ENCODE measurements around the gene TREM1.

Gene TREM1

GRCh38 chr6:41228096-41228495 is 58.4 kb downstream of the TREM1 start, which contains the start of gene TREML4:
TSS of gene TREML4 (plus strand) at chr6:41228349. CDS start at chr6:41228428, 79 bp downstream.
- H3K4me1 Mint-ChIP-seq, result no peaks in the 10 kb centered on the region
- H3K9me3 Mint-ChIP-seq, result no peaks in the 10 kb centered on the region
- TF ChIP-seq CTCF (IDR thresholded peaks at IDR 0.05; ENCODE audit: unreplicated experiment in 3 of 3), result no peak
- H3K36me3 Mint-ChIP-seq (ENCODE audit: low read depth), result no peaks in the 10 kb centered on the region
- H3K27ac Mint-ChIP-seq, result no peak within 1 kb of the TSS
- H3K4me3 Mint-ChIP-seq, result no peak within 1 kb of the TSS
- peaks cover 33% of the 10 kb centered on the region for H3K27me3 Mint-ChIP-seq (ENCODE audit: low read depth)

GRCh38 chr6:41226752-41227151 is 59.7 kb downstream of the TREM1 start:
- no peak overlapping the region for H3K27ac Mint-ChIP-seq

GRCh38 chr6:41224800-41225199 is 61.7 kb downstream of the TREM1 start:
- TF ChIP-seq CTCF (IDR thresholded peaks at IDR 0.05; ENCODE audit: unreplicated experiment in 3 of 3), result no peak
- H3K9me3 Mint-ChIP-seq, result peaks cover 13% of the 10 kb centered on the region
- H3K36me3 Mint-ChIP-seq (ENCODE audit: low read depth), result no peaks in the 10 kb centered on the region
- no peaks in the 10 kb centered on the region for H3K4me1 Mint-ChIP-seq
- no peak overlapping the region for H3K27ac Mint-ChIP-seq
- H3K4me3 Mint-ChIP-seq, result no peak overlapping the region
- peaks cover 24% of the 10 kb centered on the region for H3K27me3 Mint-ChIP-seq (ENCODE audit: low read depth)

More at GRCh38 chr6:41226752-41227151, 59.7 kb downstream of the TREM1 start:
- no peak for TF ChIP-seq CTCF (IDR thresholded peaks at IDR 0.05; ENCODE audit: unreplicated experiment in 3 of 3)
- no peaks in the 10 kb centered on the region for H3K4me1 Mint-ChIP-seq
- no peaks in the 10 kb centered on the region for H3K36me3 Mint-ChIP-seq (ENCODE audit: low read depth)
- no peaks in the 10 kb centered on the region for H3K9me3 Mint-ChIP-seq
- H3K27me3 Mint-ChIP-seq (ENCODE audit: low read depth), result peaks cover 35% of the 10 kb centered on the region
- no peak overlapping the region for H3K4me3 Mint-ChIP-seq
